HG03520 (cell line): ENCODE data around the gene PSG1.
"Not testable (repeated sequence)": the region's sequence is repeated elsewhere in the genome, so short reads cannot be mapped to it uniquely, and the experiment has no call there.

Experiments used
- ATAC-seq: cut with Tn5 transposase; IDR thresholded peaks from one replicate; pipeline ENCODE4 v1.9.1; 2021; ENCODE audit warnings: mild to moderate bottlenecking, moderate library complexity; ENCODE audit not compliant: unreplicated experiment

PSG1 gene

GRCh38 chr19:42882010-42882409 lies 2.5 kb upstream of the PSG1 start:
- ATAC-seq = not testable (repeated sequence)

DNA sequence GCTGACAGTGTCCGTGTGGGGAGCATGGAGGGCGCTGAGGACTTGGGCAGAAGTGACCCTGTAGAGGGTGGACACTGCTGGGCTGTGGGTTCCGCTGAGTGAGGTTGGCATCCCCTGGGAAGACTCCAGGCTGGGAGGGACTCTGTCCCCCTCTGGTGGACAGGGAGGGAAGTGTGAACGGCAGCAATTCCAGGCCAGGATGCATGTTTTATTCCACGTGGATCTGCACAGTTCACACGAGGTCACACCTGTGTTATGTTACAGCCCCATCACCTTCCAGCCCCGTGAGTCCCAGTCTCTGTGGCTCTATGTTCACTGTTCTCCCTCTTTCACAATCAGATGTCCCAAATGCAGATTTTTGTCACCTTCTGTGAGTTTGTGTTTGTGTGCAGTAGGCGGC lies 1.8 kb upstream of the PSG1 start:
- not testable (repeated sequence) for ATAC-seq

DNA sequence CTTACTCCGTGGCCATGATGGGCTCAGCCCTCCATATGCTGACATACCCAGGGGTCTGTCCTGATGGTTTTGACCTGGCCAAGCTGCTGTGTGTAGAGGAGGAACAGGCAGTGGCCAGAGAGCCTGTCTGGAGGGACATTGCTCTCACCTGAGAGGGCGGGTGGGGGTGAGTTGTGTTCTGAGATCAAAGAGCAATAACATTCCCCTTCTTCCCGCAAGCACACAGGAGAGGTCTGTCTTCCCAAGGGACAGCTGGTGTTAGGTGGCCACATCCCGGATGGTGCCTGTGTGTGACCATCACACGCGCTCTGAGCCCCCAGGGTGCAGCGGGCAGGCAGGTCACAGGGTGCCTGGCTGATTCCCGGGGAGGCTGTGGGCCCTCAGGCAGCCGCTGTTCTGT lies 1.1 kb upstream of the PSG1 start:
- ATAC-seq = not testable (repeated sequence)

DNA sequence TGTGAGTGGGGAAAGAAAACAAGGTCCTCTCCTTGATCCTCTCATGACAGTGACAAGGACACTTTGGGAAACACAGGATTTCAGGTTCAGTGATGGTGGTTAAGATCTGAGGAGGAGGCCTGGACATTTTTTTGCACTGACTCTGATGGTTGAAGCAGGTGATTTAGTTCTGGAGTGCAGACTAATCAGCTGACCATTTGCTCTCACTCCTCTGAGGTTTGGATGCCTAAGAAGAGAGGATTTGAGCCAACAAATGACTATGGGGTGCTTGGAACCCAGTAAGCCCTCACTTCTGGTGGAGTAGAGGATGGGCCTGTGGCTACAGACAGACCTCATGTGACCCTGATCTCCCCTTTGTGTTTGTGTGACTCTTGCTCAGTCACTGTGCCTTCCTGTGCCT lies 2.9 kb downstream of the PSG1 start:
- ATAC-seq = not testable (repeated sequence)

DNA sequence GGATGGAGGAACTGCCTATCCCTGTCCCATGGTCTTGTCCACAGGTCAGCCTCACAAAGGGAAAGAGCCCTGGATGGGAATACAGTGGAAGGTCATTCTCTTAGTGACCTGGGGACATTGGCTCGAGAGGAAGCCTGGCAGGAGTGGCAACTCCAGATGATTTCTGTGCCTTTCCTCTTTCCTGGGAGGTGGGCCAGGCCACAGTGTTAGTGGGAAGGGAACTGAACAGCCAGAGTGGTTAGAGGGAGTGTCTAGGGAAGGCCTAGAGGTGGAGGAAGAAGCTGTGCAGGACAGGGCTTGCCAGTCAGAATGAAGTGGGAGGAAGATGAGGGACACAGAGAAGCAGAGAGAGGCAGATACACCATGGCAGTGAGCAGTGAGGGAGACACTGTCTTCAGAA lies 3.6 kb downstream of the PSG1 start:
- ATAC-seq = not testable (repeated sequence)

GRCh38 chr19:42874901-42875813 lies 4.4 kb downstream of the PSG1 start:
- ATAC-seq = not testable (repeated sequence)

DNA sequence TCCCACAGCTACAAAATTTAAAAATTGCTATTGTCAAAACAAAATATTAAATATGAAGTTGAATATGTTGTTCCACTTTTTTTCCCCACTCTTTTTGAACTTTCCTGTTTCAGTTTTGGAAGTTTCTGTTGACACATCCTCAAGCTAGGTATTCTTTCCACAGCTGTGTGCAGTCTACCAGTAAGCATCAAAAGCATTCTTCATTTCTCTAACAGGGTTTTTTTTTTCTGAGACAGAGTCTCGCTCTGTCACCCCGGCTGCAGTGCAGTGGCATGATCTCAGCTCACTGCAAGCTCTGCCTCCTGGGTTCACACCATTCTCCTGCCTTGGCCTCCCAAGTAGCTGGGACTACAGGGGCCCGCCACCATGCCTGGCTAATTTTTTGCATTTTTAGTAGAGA lies 5.4 kb downstream of the PSG1 start:
- not testable (repeated sequence) for ATAC-seq

GRCh38 chr19:42872608-42873007 lies 6.9 kb downstream of the PSG1 start:
- no peak for ATAC-seq

- ATAC-seq = no peak
These were observed 22.0 kb downstream of the PSG1 start for GRCh38 chr19:42857544-42857867.

DNA sequence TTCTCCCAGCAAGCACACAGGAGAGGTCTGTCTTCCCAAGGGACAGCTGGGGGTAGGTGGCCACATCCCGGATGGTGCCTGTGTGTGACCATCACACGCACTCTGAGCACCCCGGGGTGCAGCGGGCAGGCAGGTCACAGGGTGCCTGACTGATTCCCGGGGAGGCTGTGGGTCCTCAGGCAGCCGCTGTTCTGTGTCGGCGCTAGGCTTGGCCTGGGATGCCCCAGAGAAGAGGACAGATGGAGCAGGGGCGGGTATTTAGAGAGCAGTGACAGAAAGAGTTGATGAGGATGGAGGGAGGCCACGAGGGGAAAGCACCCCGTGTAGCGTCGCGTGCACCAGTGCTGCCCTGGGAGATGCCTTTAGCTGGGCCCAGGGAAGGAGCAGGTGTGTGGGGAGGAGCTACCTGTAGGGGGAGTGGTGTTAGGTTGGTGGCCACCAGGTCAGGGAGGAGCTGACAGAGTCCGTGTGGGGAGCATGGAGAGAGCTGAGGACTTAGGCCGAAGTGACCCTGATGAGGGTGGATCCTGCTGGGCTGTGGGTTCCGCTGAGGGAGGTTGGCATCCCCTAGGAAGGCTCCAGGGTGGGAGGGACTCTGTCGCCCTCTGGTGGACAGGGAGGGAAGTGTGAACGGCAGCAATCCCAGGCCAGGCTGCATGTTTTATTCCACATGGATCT lies 22.5 kb downstream of the PSG1 start:
- ATAC-seq = not testable (repeated sequence)

DNA sequence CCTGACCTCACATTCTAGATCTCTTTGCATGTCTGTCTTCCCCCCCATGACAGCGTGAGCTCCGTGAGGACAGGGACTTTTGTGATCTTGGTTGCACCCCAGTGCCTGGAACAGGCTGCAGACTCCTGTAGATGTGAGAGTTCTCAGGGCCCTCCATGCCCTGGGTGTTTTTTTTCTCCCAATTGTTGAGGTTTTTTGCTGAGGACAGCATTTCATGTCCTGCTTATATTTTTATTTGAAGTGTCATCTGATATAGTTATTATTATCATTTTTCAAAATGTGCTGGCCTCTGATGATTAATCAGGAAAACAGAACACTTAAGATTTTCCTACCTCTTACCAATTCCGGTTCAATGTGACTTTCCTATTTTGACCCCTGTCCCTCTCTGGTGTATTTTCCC lies 24.8 kb downstream of the PSG1 start:
- not testable (repeated sequence) for ATAC-seq

- not testable (repeated sequence) for ATAC-seq
These were observed 26.3 kb downstream of the PSG1 start for GRCh38 chr19:42853231-42853630.

GRCh38 chr19:42852821-42853220 lies 26.7 kb downstream of the PSG1 start:
- ATAC-seq = not testable (repeated sequence)

GRCh38 chr19:42851718-42852280 lies 27.7 kb downstream of the PSG1 start:
- not testable (repeated sequence) for ATAC-seq

DNA sequence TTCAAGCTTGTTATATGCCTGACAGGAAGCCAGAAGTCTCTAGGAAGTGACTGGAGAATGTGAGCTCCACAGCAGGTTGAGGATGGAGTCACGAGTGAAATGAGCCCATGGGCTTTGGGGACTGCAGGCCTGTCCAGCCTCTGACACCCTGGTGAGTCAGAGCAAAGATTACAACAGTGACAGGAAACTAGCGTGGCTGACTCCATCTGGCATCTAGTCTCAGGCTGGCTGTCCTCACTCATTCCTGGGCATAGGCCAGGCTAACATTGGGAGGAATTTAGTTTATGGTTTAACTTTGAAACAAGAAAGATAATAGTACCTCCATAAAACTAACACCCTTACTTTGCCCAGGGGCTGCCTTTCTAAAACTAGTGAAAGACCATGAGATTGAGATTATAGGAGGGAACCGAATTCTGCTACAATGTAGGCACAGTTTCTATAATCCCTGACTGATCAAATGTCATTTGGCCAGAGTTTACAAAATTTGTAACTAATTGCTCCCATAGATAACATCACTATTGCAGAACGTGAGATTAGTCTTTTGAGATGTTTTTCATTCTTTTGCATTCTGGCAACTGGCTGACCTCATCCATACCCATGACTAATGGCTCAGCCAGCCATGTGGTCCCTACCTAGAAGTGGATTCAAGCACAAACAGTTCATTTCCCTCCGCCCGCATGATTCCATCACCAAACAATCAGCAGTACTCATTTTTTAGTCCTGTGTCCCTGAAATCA lies 28.4 kb downstream of the PSG1 start:
- ATAC-seq = no peak

DNA sequence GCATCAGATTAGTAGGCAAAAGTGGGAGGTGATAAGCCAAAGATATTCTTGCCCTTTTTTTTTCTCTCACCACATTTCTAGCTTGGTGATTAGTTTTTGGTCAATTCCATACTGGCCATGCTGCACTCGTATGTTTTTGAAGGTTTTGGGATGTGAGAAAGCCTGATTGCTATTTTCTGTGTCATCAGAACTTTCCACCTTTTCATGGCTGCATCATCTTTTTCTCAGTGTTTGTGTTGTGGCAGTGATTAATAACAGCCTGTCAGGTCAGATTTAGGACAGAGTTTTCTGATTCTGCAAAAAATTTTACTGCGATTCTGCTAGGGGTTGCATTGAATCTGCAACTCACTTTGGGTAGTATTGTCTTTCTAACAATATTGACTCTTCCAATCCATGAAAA lies 32.9 kb downstream of the PSG1 start:
- ATAC-seq = no peak

DNA sequence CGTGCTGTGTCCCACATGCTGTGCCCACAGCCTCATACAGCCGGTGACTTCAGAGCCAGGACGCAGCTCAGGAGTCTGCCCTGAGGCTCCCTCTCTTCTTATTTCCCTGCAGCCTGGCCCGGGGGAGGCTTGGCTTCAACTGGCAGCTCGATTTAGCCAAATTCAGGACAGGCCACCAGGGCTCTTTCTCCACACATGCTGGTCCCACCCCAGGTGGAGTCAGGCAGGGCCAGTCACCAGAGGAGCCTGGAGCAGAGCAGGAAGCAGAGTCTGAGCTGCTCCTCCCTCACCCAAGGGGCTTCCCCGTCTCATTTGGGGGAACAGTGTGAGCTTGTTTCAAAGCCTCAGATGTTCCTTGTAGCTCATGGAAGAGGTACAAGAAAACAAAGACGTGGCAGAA lies 35.9 kb downstream of the PSG1 start:
- not testable (repeated sequence) for ATAC-seq

GRCh38 chr19:42832746-42833442 lies 46.6 kb downstream of the PSG1 start:
- not testable (repeated sequence) for ATAC-seq

DNA sequence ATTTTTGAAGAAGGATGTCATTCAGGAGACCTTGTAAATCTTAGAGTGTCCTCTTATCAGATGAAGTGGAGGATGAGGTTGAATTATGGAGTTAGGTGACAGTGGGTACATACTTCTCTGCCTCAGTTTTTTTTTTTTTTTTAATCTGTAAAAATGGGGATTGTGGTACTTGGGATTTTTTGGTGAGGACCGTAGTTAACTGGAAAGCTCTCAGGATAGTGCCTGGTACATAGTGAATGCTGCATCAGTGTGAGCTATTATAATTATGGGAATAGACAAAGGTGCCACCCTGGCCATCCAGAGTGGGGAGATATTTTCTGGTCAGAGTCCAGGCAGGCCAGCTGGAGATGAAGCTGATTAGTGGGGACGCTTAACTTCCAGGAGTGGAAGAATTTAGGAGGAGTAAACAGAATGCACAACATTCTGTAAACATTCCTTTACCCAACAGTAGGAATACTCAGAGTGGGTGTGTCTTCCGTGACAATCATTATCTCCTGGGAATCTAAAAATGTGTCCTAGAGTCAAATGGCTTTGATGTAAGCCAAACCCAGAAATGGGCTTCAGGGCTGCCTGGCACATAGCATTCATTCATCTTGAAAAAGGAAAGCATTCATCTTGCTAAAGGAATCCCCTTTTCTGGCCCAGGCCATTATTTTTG lies 47.4 kb downstream of the PSG1 start:
- not testable (repeated sequence) for ATAC-seq
